RWPE1 (cell line): ENCODE measurements around the gene S100PBP.
A peak's percentile ranks its signal among the peaks of the same experiment; 100 is the strongest.

Experiments
- CTCF ChIA-PET: fragments of 350-600 bp; sonication (Branson Sonifier 250); formaldehyde crosslinking; extraction: SDS; loops from one replicate; lab custom pipeline; 2021; lab: Yijun Ruan, JAX
- POLR2A ChIA-PET: fragments of 400-600 bp; formaldehyde crosslinking; extraction: SDS; loops from one replicate; lab custom pipeline; 2020; ENCODE audit warnings: antibody characterized with exemption; ENCODE audit not compliant: low non-redundant PET; lab: Yijun Ruan, JAX
- DNase-seq: peaks from one replicate; pipeline ENCODE4 v3.0.0; 2012; ENCODE audit warnings: low spot score
- H3K27ac ChIP-seq: fragments of 450-650 bp; 2 replicates; pipeline ENCODE4 v1.5.1; 2017
- CTCF ChIP-seq: fragments of 450-650 bp; conservative IDR thresholded peaks from 2 replicates; pipeline ENCODE4 v1.5.1; 2017; ENCODE audit warnings: low read depth, mild to moderate bottlenecking

Gene S100PBP

GRCh38 chr1:32818804-32819541, 1.5 kb downstream of the S100PBP start:
- no peak for TF ChIP-seq CTCF
- CTCF ChIA-PET: no interaction called here
- peak overlapping the region; percentile 36 for H3K27ac ChIP-seq
- POLR2A ChIA-PET: no interaction called here
- no peak for DNase-seq

GRCh38 chr1:32825181-32825580, 7.7 kb downstream of the S100PBP start:
- POLR2A ChIA-PET: no interaction called here
- CTCF ChIA-PET: no interaction called here
- no peak for TF ChIP-seq CTCF
- no peak for DNase-seq
- H3K27ac ChIP-seq: no peak overlapping the region

- no peak for DNase-seq
- CTCF ChIA-PET: interaction anchor here (0.7 to 1.0 kb wide), 2 partner anchors 117 to 260 kb away, joined by 4 to 5 read pairs; no protein-coding TSS in a partner anchor
- no peak for TF ChIP-seq CTCF
- POLR2A ChIA-PET: no interaction called here
- H3K27ac ChIP-seq: no peak overlapping the region
Measured at GRCh38 chr1:32828341-32828740, 10.9 kb downstream of the S100PBP start.

- H3K27ac ChIP-seq: no peak overlapping the region
- no peak for TF ChIP-seq CTCF
- DNase-seq: no peak
- CTCF ChIA-PET: interaction anchor here (0.7 kb wide), 1 partner anchor 179 kb away, joined by 4 read pairs; no protein-coding TSS in a partner anchor
- POLR2A ChIA-PET: no interaction called here
Measured at GRCh38 chr1:32830092-32830852, 12.8 kb downstream of the S100PBP start.

GRCh38 chr1:32831878-32832277, 14.4 kb downstream of the S100PBP start:
- DNase-seq: no peak
- POLR2A ChIA-PET: no interaction called here
- TF ChIP-seq CTCF: no peak
- H3K27ac ChIP-seq: no peak overlapping the region
- CTCF ChIA-PET: interaction anchor here (0.5 to 0.6 kb wide), 2 partner anchors 11 to 44 kb away, joined by 3 to 4 read pairs; no protein-coding TSS in a partner anchor

- ChIA-PET POLR2A (no interaction called here), CTCF (interaction anchor here (0.6 kb wide), 1 partner anchor 26 kb away, joined by 3 read pairs; no protein-coding TSS in a partner anchor)
- no peak overlapping the region for H3K27ac ChIP-seq
- no peak for DNase-seq
- no peak for TF ChIP-seq CTCF
Measured at GRCh38 chr1:32848354-32849063, 31.1 kb downstream of the S100PBP start.
